ENCODE measurements around the gene GLI3.

GLI3 gene

GRCh38 chr7:42035210-42035609 is 201.8 kb downstream of the GLI3 start:
- no peak for DNase-seq (ENCODE audit: low spot score)

- DNase-seq (ENCODE audit: low spot score) = no peak
These were observed 203.5 kb downstream of the GLI3 start for GRCh38 chr7:42033480-42033879.

GRCh38 chr7:42029405-42029804 is 207.6 kb downstream of the GLI3 start:
- no peak for DNase-seq (ENCODE audit: low spot score)

GRCh38 chr7:42027521-42027920 is 209.5 kb downstream of the GLI3 start:
- DNase-seq (ENCODE audit: low spot score) = no peak

- no peak for DNase-seq (ENCODE audit: low spot score)
These were observed 210.3 kb downstream of the GLI3 start for GRCh38 chr7:42026622-42027197.

- no peak for DNase-seq (ENCODE audit: low spot score)
These were observed 211.2 kb downstream of the GLI3 start for GRCh38 chr7:42025635-42026375.

- no peak for DNase-seq (ENCODE audit: low spot score)
These were observed 212.5 kb downstream of the GLI3 start for GRCh38 chr7:42024537-42024936.

GRCh38 chr7:42023262-42023661 is 213.7 kb downstream of the GLI3 start:
- DNase-seq (ENCODE audit: low spot score) = no peak

- DNase-seq (ENCODE audit: low spot score) = no peak
These were observed 214.2 kb downstream of the GLI3 start for GRCh38 chr7:42022791-42023190.

- no peak for DNase-seq (ENCODE audit: low spot score)
These were observed 215.0 kb downstream of the GLI3 start for GRCh38 chr7:42022056-42022455.

GRCh38 chr7:42021631-42022030 is 215.4 kb downstream of the GLI3 start:
- DNase-seq (ENCODE audit: low spot score) = no peak

- no peak for DNase-seq (ENCODE audit: low spot score)
These were observed 216.9 kb downstream of the GLI3 start for GRCh38 chr7:42020061-42020460.

- DNase-seq (ENCODE audit: low spot score) = no peak
These were observed 219.5 kb downstream of the GLI3 start for GRCh38 chr7:42017349-42017986.

GRCh38 chr7:42016517-42016916 is 220.5 kb downstream of the GLI3 start:
- DNase-seq (ENCODE audit: low spot score) = no peak

- no peak for DNase-seq (ENCODE audit: low spot score)
These were observed 222.1 kb downstream of the GLI3 start for GRCh38 chr7:42014625-42015618.

GRCh38 chr7:42012786-42013360 is 224.1 kb downstream of the GLI3 start:
- DNase-seq (ENCODE audit: low spot score) = no peak

GRCh38 chr7:42012313-42012712 is 224.7 kb downstream of the GLI3 start:
- no peak for DNase-seq (ENCODE audit: low spot score)

GRCh38 chr7:42011846-42012245 is 225.2 kb downstream of the GLI3 start:
- no peak for DNase-seq (ENCODE audit: low spot score)

- DNase-seq (ENCODE audit: low spot score) = no peak
These were observed 226.3 kb downstream of the GLI3 start for GRCh38 chr7:42010751-42011150.

- no peak for DNase-seq (ENCODE audit: low spot score)
These were observed 230.1 kb downstream of the GLI3 start for GRCh38 chr7:42006801-42007513.

GRCh38 chr7:42002654-42003053 is 234.4 kb downstream of the GLI3 start:
- DNase-seq (ENCODE audit: low spot score) = no peak

Measured in putamen (tissue), 1 donor.